ENCODE results near the gene GIT2. TPM values are rescaled to one million over a fixed set of nuclear protein-coding genes. Genes with fewer than 3 reads are reported as not detected.

GIT2 gene
- polyA plus RNA-seq, 1 donor from 2014 or later: 93.4 TPM

DNA sequence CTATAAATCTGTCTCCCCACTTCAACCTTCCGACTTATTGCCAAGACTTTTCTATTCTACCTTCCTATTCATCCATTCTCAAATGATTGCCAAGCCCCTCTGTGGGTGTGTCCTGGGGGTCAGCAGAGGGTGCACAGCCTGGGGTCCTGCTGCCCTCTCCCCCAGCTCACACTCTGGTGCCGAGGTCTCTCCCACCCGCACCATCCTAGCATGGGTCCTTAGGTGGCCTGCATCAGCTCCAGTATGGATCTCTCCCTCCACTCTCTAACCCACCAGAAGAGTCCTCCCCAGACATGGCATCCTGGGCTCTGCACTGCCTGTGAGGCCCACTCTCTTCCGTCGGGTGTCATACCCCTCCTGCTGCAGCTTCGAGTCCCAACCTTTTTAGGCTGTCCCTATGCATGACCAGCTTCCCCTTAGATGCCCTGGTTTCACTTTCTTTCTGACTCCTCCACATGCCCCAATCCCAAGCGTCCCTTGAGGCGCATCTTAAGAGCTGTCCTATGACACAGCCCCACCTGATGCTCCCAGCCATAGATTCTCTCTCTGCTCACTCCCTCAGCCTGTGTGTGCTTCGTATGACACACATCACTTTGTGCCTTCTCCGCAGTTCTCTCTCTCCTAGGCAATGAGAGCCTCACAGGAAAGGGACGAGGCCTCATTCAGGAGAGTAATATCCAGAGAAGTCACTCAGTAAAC lies 43.9 kb downstream of the GIT2 start:
- Mint-ChIP-seq H3K4me1 (peaks cover 19 to 33% (median 27%) of the 10 kb centered on the region in 3 donors), H3K4me3 (peak overlapping the region in 1 of 4 donors; percentile 3), H3K36me3 (peaks cover 3% of the 10 kb centered on the region), H3K27me3 (no peaks in the 10 kb centered on the region), H3K9me3 (no peaks in the 10 kb centered on the region), H3K27ac (peak overlapping the region; percentile 5 to 96 (median 49))

DNA sequence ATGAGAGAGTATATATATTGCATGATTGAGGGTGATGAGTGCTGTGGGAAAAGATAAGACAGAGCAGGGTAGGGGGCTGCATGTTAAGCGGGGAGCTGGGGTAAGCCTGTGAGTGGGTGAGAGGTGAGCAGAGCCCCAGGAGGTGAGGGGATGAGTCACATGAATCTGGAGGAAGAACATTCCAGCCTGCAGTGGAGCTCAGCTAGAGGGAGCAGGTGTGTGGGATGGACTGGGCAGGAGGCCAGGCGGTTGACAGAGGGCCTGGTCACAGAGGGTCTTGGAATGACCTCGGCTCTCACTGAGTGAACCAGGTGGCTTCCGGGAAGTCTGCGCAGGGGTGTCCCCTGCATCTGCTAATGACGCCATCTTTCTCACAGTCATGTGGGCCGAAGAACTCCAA lies 44.4 kb downstream of the GIT2 start:
- peaks cover 24 to 37% (median 33%) of the 10 kb centered on the region in 3 donors for H3K4me1 Mint-ChIP-seq
- no peaks in the 10 kb centered on the region for H3K27me3 Mint-ChIP-seq
- H3K27ac Mint-ChIP-seq: peak overlapping the region in 1 of 3 donors; percentile 5
- H3K4me3 Mint-ChIP-seq: no peak overlapping the region
- no peaks in the 10 kb centered on the region for H3K9me3 Mint-ChIP-seq
- H3K36me3 Mint-ChIP-seq: peaks cover 4% of the 10 kb centered on the region

DNA sequence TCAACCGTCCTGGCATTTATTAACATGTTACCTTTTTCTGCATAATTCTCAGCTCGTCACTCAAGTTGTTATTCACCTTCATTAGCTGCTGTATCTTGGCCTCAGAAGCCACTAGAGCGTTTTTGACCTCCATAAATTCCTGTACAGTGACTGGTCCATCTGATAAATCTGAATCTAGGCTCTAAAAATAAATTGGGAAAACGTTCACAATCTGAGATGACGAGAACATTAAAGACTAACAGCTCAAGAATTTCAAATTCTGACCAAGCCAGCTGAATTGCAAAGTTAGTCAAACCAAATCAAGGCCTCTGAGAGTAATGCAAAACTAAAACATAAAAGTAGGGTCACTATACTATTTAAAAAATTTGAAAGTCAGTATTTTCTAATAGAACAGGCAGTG lies 45.0 kb downstream of the GIT2 start:
- Mint-ChIP-seq H3K27ac (no peak overlapping the region), H3K9me3 (no peaks in the 10 kb centered on the region), H3K36me3 (peaks cover 5% of the 10 kb centered on the region), H3K4me3 (no peak overlapping the region), H3K27me3 (no peaks in the 10 kb centered on the region), H3K4me1 (peaks cover 28 to 40% (median 36%) of the 10 kb centered on the region in 3 donors)

DNA sequence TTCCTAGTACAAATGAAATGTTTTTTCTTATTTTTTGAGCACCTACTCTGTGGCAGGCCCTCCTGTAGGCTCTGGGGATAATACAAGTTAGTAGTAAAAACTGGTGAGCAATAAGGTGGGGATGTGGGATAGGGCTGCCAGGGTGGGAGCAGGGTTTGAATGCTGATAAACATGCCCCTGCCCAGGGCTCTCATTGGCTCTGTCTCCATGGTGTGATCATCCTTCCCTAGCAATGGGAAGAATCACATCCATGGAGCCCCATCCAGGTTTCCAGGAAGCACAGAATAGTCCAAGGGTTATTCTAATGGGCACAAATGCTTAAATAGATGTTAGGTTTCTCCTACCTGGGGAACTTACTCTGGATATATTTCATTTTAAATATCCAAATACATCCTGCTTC lies 45.5 kb downstream of the GIT2 start:
- H3K36me3 Mint-ChIP-seq: peaks cover 5% of the 10 kb centered on the region
- H3K27ac Mint-ChIP-seq: no peak overlapping the region
- H3K9me3 Mint-ChIP-seq: no peaks in the 10 kb centered on the region
- H3K27me3 Mint-ChIP-seq: no peaks in the 10 kb centered on the region
- no peak overlapping the region for H3K4me3 Mint-ChIP-seq
- peaks cover 28 to 40% (median 36%) of the 10 kb centered on the region in 3 donors for H3K4me1 Mint-ChIP-seq

DNA sequence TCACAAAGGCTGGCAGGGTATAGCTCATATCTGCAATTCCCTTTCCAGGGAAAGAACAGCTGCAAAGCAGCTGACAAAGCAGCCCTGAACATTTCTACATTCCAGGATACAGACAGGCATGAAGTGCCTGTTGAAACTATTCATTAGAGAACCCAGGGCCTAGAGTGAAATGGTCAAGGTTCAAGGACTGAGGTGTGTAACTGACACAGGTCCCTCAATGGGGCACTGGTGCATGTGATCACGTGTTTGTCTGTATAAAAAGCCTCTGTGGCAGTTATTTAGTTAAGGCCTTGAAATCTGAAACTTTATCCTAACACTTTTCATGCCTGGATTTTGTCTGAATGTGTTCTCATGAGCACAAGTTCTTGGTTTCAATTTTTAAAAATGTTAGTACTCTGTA lies 47.1 kb downstream of the GIT2 start:
- Mint-ChIP-seq H3K4me1 (peaks cover 28 to 40% (median 35%) of the 10 kb centered on the region in 3 donors), H3K36me3 (peaks cover 5% of the 10 kb centered on the region), H3K27ac (peak overlapping the region in 2 of 3 donors; percentile 45 to 67), H3K4me3 (no peak overlapping the region), H3K27me3 (no peaks in the 10 kb centered on the region), H3K9me3 (no peaks in the 10 kb centered on the region)

DNA sequence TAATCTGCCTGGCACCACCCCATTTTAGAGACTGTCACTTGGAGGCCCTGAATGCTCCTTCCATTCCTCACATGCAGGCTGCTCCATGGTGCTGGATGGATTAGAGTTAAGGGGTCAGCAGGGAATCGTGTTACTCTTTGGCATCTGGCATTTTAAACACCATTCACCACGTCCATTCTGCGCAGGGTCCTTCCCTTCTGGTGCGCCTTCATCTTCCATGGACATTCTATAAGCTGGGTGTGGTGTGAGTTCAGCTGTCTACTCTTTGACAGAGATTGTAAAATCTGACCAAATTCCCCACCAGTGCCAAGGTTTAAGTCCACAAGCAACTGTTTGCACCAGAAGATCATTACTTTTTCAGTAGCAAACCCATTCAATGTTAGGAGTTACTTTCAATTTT lies 47.8 kb downstream of the GIT2 start:
- Mint-ChIP-seq H3K27me3 (no peaks in the 10 kb centered on the region), H3K4me3 (no peak overlapping the region), H3K4me1 (peaks cover 26 to 40% (median 34%) of the 10 kb centered on the region in 3 donors), H3K36me3 (peaks cover 5% of the 10 kb centered on the region), H3K27ac (peak overlapping the region in 1 of 3 donors; percentile 26), H3K9me3 (no peaks in the 10 kb centered on the region)

DNA sequence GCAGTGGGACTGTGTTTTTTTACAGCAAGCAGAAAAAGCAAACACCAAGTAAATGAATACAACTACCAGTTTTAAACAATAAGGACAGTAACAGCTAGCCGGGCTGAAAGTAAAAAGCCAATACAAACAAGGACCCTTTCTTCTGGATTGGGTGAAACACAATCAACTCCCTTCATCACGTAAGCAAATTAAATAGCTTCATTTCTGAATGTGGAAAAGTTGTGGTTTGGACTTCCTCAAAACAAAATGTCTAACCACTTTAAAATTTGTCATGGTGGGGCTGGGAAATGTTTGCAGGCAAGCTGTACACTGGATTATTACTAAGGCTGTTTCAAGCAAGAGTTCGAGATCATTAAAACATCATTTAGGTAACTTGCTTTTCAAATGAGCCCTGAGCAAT lies 48.6 kb downstream of the GIT2 start:
- peaks cover 20 to 35% (median 28%) of the 10 kb centered on the region in 3 donors for H3K4me1 Mint-ChIP-seq
- no peaks in the 10 kb centered on the region for H3K27me3 Mint-ChIP-seq
- peak overlapping the region; percentile 21 to 91 (median 60) for H3K27ac Mint-ChIP-seq
- H3K36me3 Mint-ChIP-seq: peaks cover 5% of the 10 kb centered on the region
- H3K4me3 Mint-ChIP-seq: peak overlapping the region in 1 of 4 donors; percentile 69
- no peaks in the 10 kb centered on the region for H3K9me3 Mint-ChIP-seq

DNA sequence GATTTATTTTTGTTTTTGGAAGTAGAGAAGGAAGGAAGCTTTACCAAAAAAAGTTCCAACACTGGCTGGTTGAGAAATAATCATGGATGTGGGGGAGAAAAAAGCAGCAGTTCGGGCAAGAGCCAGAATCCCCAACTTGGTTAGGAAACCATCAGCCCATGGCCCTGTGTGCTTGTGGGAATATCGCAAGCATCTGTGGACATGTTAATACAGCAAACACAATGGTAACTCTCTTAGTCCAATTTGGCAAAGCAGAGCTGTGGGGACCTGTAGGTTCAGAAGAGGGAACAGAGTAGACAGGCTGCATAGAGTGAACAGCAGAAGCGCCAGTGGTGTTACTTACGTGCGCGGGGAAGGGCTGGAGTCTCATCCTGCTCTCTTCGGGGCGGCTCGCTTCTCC lies 49.3 kb downstream of the GIT2 start:
- Mint-ChIP-seq H3K27ac (peak overlapping the region in 2 of 3 donors; percentile 60 to 91), H3K9me3 (no peaks in the 10 kb centered on the region), H3K27me3 (no peaks in the 10 kb centered on the region), H3K36me3 (peaks cover 5% of the 10 kb centered on the region), H3K4me3 (peak overlapping the region in 2 of 4 donors; percentile 69 to 77), H3K4me1 (peaks cover 19 to 30% (median 24%) of the 10 kb centered on the region in 3 donors)

DNA sequence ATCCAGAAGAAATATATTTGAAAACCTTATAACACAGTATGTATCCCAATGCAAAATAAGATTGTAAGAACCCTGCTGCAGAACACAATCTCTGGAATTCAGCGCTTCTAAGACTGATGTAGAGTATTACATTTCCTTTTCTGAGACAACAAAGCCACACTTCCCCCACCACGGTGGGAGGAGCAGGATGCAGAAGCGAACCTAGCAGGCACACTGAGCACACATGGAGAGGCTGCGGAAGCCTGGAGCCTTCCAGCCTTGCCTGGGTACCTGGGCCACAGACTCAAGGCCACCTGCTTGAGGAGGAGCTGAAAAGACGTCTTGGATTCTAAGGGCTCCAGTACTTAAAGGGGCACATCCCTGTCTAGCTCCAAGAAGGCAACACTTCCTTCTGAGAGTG lies 49.7 kb downstream of the GIT2 start:
- Mint-ChIP-seq H3K27me3 (no peaks in the 10 kb centered on the region), H3K4me1 (peaks cover 21 to 28% (median 25%) of the 10 kb centered on the region in 3 donors), H3K9me3 (no peaks in the 10 kb centered on the region), H3K27ac (peak overlapping the region in 2 of 3 donors; percentile 39 to 91), H3K36me3 (peaks cover 5% of the 10 kb centered on the region), H3K4me3 (peak overlapping the region in 2 of 4 donors; percentile 51 to 77)

DNA sequence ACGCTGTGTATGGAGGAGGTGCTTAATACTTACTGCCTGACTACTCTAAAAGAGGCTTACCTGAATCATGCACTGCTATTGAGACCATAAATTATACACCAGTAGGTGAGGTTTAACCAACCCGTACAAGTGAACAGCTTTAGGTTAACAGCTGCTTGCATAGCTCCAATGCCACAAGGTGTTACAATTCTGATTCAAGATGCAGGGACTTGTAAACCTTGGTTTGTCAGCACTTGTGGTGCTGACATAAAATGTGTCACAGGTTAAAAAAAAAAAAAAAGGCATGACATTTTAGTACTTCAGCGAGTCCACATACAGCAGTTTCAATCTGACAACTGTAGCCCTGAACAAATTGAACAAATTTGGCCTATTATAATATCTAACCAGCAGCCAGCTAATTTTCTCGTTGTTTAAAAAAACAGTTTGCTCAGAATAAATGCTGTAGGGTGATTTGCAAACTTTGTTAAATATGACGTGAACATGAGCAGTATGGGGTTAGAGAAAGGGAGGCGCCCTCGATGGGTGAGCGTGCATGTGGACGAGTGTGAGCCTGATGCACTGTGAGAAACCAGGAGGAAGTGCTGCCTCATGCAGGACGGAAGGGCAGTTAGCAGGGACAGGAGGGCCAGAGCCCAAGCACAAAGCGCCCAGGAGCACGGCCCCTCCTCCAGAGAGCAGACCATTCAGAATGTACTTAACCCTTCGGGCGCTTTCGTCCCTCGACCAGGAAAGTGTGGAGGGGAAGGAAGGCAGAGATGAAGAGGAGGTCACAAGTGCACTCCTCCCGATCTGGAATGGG lies 51.4 kb downstream of the GIT2 start:
- no peak overlapping the region for H3K4me3 Mint-ChIP-seq
- peaks cover 5% of the 10 kb centered on the region for H3K36me3 Mint-ChIP-seq

DNA sequence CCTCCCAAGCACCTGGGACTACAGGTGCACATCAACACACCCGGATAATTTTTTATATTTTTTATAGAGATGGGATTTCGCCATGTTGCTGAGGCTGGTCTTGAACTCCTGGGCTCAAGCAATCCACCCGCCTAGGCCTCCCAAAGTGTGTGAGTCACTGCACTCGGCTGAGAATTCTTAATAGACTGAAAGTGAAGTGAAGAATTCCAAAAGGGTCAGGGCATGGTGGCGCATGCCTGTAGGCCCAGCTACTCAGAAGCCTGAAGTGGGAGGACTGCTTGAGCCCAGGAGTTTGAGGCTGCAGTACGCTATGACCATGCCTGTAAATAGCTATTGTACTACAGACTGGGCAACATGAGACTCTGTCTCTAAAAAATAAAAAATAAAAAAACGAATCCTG lies 52.4 kb downstream of the GIT2 start:
- Mint-ChIP-seq H3K27ac (no peak overlapping the region), H3K9me3 (no peaks in the 10 kb centered on the region), H3K27me3 (no peaks in the 10 kb centered on the region), H3K4me1 (peaks cover 19 to 25% (median 21%) of the 10 kb centered on the region in 3 donors), H3K4me3 (no peak overlapping the region), H3K36me3 (peaks cover 5% of the 10 kb centered on the region)

More for the DNA sequence above, 51.4 kb downstream of the GIT2 start:
- no peaks in the 10 kb centered on the region for H3K9me3 Mint-ChIP-seq
- no peaks in the 10 kb centered on the region for H3K27me3 Mint-ChIP-seq
- peaks cover 21 to 25% (median 21%) of the 10 kb centered on the region in 3 donors for H3K4me1 Mint-ChIP-seq
- peak overlapping the region in 1 of 3 donors; percentile 16 for H3K27ac Mint-ChIP-seq

DNA sequence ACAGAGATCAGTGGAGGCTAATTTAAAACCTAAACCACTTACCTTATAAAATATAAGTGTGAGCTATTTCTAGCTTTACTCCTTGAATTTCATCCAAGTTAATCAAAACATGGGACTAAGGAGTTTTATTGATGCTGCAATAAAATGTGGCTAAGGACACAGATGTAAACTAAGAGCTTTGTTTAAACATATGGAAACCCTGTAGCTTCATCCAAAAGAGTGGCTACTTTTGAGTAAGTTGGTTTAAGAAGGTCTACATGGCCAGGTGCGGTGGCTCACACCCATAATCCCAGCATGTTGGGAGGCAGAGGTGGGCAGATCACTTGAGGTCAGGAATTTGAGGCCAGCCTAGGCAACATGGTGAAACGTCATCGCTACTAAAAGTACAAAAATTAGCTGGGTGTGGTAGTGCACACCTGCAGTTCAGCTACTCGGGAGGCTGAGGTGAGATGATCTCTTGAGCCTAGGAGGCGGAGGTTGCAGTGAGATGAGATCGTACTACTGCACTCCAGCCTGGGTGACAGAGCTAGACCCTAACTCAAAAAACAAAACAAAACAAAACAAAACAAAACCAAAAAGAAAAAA lies 55.7 kb downstream of the GIT2 start:
- Mint-ChIP-seq H3K4me3 (no peak overlapping the region), H3K27ac (no peak overlapping the region), H3K27me3 (no peaks in the 10 kb centered on the region), H3K36me3 (peaks cover 4% of the 10 kb centered on the region), H3K4me1 (peaks cover 0 to 4% (median 3%) of the 10 kb centered on the region in 3 donors), H3K9me3 (no peaks in the 10 kb centered on the region)

DNA sequence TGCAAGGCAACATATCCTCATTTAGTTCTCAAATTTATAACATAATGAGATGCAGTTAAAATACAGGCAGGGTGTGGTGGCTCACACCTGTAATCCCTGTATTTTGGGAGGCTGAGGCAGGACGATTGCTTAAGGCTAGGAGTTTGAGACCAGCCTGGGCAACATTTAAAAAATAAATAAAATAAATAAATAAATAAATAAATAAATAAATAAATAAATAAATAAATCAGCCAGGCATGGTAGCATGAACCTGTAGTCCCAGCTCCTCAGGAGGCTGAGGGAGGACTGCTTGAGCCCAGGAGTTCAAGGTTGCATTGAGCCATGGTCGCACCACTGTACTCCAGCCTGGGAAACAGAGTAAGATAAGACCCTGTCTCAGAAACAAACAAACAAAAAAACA lies 56.7 kb downstream of the GIT2 start:
- Mint-ChIP-seq H3K4me3 (no peak overlapping the region), H3K4me1 (peaks cover 0 to 4% (median 3%) of the 10 kb centered on the region in 3 donors), H3K36me3 (peaks cover 4% of the 10 kb centered on the region), H3K27ac (no peak overlapping the region), H3K27me3 (no peaks in the 10 kb centered on the region), H3K9me3 (no peaks in the 10 kb centered on the region)

DNA sequence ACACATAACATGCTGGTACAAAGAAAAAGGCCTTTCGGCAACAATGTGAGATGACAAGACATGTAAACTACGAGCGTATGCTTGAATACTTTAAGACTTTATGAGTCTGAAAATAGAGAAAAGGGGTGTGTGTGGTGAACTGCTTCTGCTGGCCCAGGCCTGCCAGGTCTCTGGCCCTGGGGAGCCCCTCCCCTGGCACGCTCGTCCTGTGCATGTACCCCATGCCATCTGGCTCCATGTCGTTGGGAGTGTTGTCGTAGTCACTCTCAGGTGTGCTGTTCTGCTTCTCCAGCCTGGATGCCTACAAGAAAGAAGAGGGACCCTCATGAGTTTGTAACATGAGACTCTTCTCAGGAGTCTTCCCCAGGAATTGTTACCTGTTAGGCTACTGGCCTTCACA lies 57.2 kb downstream of the GIT2 start:
- Mint-ChIP-seq H3K9me3 (no peaks in the 10 kb centered on the region), H3K27me3 (no peaks in the 10 kb centered on the region), H3K4me3 (no peak overlapping the region), H3K4me1 (peaks cover 0 to 5% (median 4%) of the 10 kb centered on the region in 3 donors), H3K27ac (no peak overlapping the region), H3K36me3 (peaks cover 4% of the 10 kb centered on the region)

DNA sequence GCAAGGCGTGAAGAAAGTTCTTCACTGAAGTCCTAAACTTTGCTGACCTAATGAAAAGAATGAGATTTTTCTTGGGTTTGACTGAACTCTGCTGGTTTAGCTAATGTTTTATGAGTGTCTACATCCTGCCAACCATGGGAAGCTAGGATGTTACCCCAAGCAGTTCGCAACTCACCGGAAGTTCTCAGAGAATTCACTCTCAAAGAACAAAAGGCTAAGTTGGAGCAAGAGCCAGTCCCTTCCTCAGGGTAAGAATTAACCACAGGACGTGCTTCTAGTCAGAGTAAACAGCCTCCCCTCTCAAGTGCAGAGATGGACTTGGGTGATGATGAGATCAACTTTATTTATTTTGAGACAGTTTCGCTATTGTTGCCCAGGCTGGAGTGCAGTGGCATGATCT lies 58.8 kb downstream of the GIT2 start:
- Mint-ChIP-seq H3K27me3 (no peaks in the 10 kb centered on the region), H3K36me3 (peaks cover 4% of the 10 kb centered on the region), H3K4me1 (peaks cover 0 to 5% (median 4%) of the 10 kb centered on the region in 3 donors), H3K9me3 (no peaks in the 10 kb centered on the region), H3K27ac (no peak overlapping the region), H3K4me3 (no peak overlapping the region)

Measured in IgD-negative memory B cell (primary cell).